ENCODE measurements around the gene PEAR1.

The PEAR1 gene

GRCh38 chr1:156935505-156936128 is 42.1 kb downstream of the PEAR1 start:
- no peak for DNase-seq (ENCODE audit: extremely low read depth in 1 of 2, low read depth in 1 of 2)

GRCh38 chr1:156936191-156936590 is 42.7 kb downstream of the PEAR1 start:
- no peak for DNase-seq (ENCODE audit: extremely low read depth in 1 of 2, low read depth in 1 of 2)

- no peak for DNase-seq (ENCODE audit: extremely low read depth in 1 of 2, low read depth in 1 of 2)
These were observed 43.3 kb downstream of the PEAR1 start for GRCh38 chr1:156936721-156937220.

GRCh38 chr1:156937883-156938282 is 44.4 kb downstream of the PEAR1 start:
- no peak for DNase-seq (ENCODE audit: extremely low read depth in 1 of 2, low read depth in 1 of 2)

GRCh38 chr1:156938813-156939212 is 45.3 kb downstream of the PEAR1 start:
- DNase-seq (ENCODE audit: extremely low read depth in 1 of 2, low read depth in 1 of 2) = no peak

GRCh38 chr1:156939786-156940334 is 46.3 kb downstream of the PEAR1 start:
- DNase-seq (ENCODE audit: extremely low read depth in 1 of 2, low read depth in 1 of 2) = no peak

GRCh38 chr1:156941675-156942074 is 48.2 kb downstream of the PEAR1 start:
- no peak for DNase-seq (ENCODE audit: extremely low read depth in 1 of 2, low read depth in 1 of 2)

GRCh38 chr1:156942176-156942575 is 48.7 kb downstream of the PEAR1 start:
- no peak for DNase-seq (ENCODE audit: extremely low read depth in 1 of 2, low read depth in 1 of 2)

GRCh38 chr1:156942576-156942975 is 49.1 kb downstream of the PEAR1 start:
- DNase-seq (ENCODE audit: extremely low read depth in 1 of 2, low read depth in 1 of 2) = no peak

- no peak for DNase-seq (ENCODE audit: extremely low read depth in 1 of 2, low read depth in 1 of 2)
These were observed 50.2 kb downstream of the PEAR1 start for GRCh38 chr1:156943756-156944155.

GRCh38 chr1:156944268-156944667 is 50.8 kb downstream of the PEAR1 start:
- DNase-seq (ENCODE audit: extremely low read depth in 1 of 2, low read depth in 1 of 2) = no peak

- DNase-seq (ENCODE audit: extremely low read depth in 1 of 2, low read depth in 1 of 2) = no peak
These were observed 51.3 kb downstream of the PEAR1 start for GRCh38 chr1:156944848-156945247.

GRCh38 chr1:156945881-156946661 is 52.6 kb downstream of the PEAR1 start:
- DNase-seq (ENCODE audit: extremely low read depth in 1 of 2, low read depth in 1 of 2) = no peak

- no peak for DNase-seq (ENCODE audit: extremely low read depth in 1 of 2, low read depth in 1 of 2)
These were observed 53.6 kb downstream of the PEAR1 start for GRCh38 chr1:156947127-156947526.

- DNase-seq (ENCODE audit: extremely low read depth in 1 of 2, low read depth in 1 of 2) = no peak
These were observed 54.5 kb downstream of the PEAR1 start for GRCh38 chr1:156947818-156948525.

- DNase-seq (ENCODE audit: extremely low read depth in 1 of 2, low read depth in 1 of 2) = no peak
These were observed 55.2 kb downstream of the PEAR1 start for GRCh38 chr1:156948708-156949107.

GRCh38 chr1:156949127-156949526 is 55.6 kb downstream of the PEAR1 start:
- no peak for DNase-seq (ENCODE audit: extremely low read depth in 1 of 2, low read depth in 1 of 2)

- no peak for DNase-seq (ENCODE audit: extremely low read depth in 1 of 2, low read depth in 1 of 2)
These were observed 57.9 kb downstream of the PEAR1 start for GRCh38 chr1:156951371-156951770.

- no peak for DNase-seq (ENCODE audit: extremely low read depth in 1 of 2, low read depth in 1 of 2)
These were observed 60.1 kb downstream of the PEAR1 start for GRCh38 chr1:156953571-156953970.

GRCh38 chr1:156956333-156956732 is 62.8 kb downstream of the PEAR1 start:
- no peak for DNase-seq (ENCODE audit: extremely low read depth in 1 of 2, low read depth in 1 of 2)

- DNase-seq (ENCODE audit: extremely low read depth in 1 of 2, low read depth in 1 of 2) = no peak
These were observed 64.1 kb downstream of the PEAR1 start for GRCh38 chr1:156957634-156958033.
